Measurements from ENCODE around the gene MAD2L2.

MAD2L2 gene

GRCh38 chr1:11681071-11681771, at the start of gene MAD2L2:
MAD2L2 (minus strand) TSS chr1:11681148; CDS start chr1:11680601, 547 bp downstream.
- peak; percentile 98 for DNase-seq (ENCODE audit: low spot score)
- TF ChIP-seq CTCF (IDR thresholded peaks at IDR 0.05; ENCODE audit: borderline replicate concordance, control extremely low read depth, extremely low read depth, insufficient read depth, missing control alignments): no peak
- in situ Hi-C loops (cut with MboI; ENCODE audit: low sequenced_read_pairs, unreplicated experiment): no loop called here

DNA sequence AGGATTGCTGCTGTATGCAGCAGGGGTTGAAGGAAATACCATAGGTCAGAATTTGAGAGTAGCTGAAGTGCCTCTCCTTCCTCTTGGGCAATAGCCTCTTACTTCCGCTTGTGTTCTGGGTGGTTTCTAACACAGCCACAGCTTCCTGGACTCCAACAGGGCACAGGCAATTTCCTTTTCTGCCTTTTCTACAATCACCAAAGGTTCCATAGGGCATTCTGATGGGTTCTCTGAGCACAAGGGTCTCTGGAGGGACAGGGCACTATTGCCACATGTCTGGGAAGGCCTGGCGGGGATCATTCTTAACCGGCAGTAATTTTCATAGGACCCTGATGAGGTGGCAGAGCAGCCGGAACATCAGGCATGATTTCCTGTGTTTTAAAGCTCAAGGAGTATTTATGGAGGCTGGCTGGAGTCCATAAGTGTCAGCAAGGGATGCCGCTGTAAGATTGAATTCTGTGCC, 49.5 kb upstream of the MAD2L2 start:
- no peak for DNase-seq (ENCODE audit: low spot score)
- in situ Hi-C loops (cut with MboI; ENCODE audit: low sequenced_read_pairs, unreplicated experiment): no loop called here
- no peak for TF ChIP-seq CTCF (IDR thresholded peaks at IDR 0.05; ENCODE audit: borderline replicate concordance, control extremely low read depth, extremely low read depth, insufficient read depth, missing control alignments)

DNA sequence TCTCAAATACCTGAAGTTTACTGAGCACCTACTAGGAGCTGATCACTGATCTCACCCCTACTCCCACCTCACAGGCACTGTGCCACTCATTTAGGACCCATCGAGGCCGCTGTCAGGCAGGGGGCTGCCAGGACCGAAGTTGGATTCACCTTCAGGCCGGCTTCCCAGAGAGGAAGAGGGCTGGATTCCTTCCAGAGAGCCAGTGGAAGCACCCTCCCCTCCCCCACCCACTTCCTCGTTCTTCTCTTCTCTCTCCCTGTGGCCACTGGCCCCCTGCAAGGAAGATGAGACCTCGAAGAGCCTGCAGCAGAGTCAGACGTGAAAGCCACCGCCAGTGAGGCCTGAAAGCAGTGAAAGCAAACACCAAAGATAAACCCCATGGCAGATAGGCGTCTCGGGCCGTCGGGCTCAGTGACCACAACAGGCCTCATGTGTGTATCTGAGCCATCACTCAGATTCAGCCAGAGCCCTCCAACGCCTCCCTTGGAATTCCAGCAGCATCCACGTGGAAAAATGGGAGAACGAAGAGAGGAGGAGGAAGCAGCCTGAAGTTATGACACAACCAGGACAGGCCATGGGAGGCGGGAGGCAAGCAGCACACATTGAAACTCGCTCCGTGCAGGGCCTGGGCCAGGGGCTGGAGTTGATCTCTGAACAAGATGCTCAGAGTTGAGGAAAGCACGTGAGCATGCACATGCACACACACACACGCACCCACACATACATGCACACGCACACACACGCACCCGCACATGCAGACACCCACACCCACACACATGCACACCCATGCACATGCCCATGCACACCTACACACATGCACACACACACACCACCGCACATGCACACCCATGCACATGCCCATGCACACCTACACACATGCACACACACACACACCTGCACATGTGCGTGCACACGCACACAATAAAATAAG, 48.8 kb upstream of the MAD2L2 start:
- TF ChIP-seq CTCF (IDR thresholded peaks at IDR 0.05; ENCODE audit: borderline replicate concordance, control extremely low read depth, extremely low read depth, insufficient read depth, missing control alignments): no peak
- in situ Hi-C loops (cut with MboI; ENCODE audit: low sequenced_read_pairs, unreplicated experiment): no loop called here
- no peak for DNase-seq (ENCODE audit: low spot score)

- in situ Hi-C loops (cut with MboI; ENCODE audit: low sequenced_read_pairs, unreplicated experiment): no loop called here
- TF ChIP-seq CTCF (IDR thresholded peaks at IDR 0.05; ENCODE audit: borderline replicate concordance, control extremely low read depth, extremely low read depth, insufficient read depth, missing control alignments): no peak
- DNase-seq (ENCODE audit: low spot score): no peak
Observed at GRCh38 chr1:11729155-11729497, 48.2 kb upstream of the MAD2L2 start.

DNA sequence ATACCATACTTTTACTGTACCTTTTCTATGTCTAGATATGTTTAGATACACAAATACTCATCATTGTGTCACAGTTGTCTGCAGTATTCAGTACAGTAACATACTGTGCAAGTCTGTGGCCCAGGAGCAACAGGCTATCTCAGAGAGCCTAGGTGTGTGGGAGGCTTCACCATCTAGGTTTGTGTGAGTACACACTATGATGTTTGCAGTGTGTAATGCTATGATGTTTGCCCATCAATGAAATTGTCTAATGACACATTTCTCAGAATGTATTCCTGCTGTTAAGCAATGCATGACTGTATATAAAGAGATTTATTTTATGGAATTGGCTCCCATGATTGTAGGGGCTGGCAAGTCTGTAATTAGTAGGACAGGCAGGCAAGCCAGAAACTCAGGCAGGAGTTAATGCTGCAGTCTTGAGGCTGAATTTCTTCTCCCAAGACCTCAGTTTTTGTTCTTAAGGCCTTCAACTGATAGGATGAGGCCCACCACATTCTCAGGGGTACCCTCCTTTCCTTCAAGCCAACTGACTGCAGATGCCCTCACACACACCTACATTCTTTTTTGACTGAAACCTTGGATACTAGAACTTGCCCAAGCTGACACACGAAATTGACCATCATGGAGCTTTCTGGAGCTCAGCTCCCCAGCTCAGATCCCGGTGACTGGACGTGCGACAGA, 47.3 kb upstream of the MAD2L2 start:
- no peak for TF ChIP-seq CTCF (IDR thresholded peaks at IDR 0.05; ENCODE audit: borderline replicate concordance, control extremely low read depth, extremely low read depth, insufficient read depth, missing control alignments)
- in situ Hi-C loops (cut with MboI; ENCODE audit: low sequenced_read_pairs, unreplicated experiment): no loop called here
- no peak for DNase-seq (ENCODE audit: low spot score)

DNA sequence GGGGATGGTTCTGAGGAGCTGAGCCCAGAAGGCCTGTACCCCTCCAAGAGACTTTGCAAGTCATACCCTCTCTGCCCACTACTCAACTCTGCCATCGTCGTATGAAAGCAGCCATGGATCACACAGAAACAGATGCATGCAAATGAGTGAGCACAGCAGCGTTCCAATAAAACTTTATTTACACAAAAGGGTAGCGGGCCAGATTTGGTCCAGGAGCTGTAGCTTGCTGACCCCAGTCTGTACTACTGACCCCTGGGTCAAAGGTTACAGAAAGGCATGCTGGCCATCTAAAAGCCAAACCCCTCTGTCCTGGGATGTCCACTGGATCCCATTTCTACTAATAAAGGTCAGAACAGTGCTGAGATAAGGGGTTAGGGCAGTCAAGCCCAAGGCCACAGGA, 46.2 kb upstream of the MAD2L2 start:
- DNase-seq (ENCODE audit: low spot score): no peak
- no peak for TF ChIP-seq CTCF (IDR thresholded peaks at IDR 0.05; ENCODE audit: borderline replicate concordance, control extremely low read depth, extremely low read depth, insufficient read depth, missing control alignments)
- in situ Hi-C loops (cut with MboI; ENCODE audit: low sequenced_read_pairs, unreplicated experiment): no loop called here

Measured in GM13976 (cell line).